ENCODE results near the gene RAB29. TPM values are rescaled to one million over a fixed set of nuclear protein-coding genes. Genes with fewer than 3 reads are reported as not detected.
A peak's percentile ranks its signal among the peaks of the same experiment; 100 is the strongest.

Gene RAB29
- total and polyA plus RNA-seq, 12 donors, result 5.6 to 23.1 (median 15.5) TPM

DNA sequence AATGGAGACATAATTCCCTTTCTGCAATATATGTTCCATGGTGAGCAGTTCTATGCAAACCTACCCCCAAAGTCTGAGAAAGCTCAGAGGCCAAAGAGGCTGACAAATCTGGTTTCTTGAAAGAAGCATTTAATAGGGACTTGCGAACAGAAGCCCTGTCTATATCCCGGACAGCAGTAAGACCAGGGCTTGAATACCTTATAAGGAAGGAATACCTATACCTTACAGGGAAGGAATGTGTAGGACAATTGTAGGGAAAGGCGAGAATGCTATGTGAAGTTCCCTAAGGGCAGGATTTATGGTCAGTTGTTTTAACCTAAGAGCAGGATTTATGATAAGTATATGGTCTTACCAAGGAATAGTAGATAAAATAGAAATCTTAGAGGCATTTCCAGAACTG, 42.7 kb upstream of the RAB29 start:
- Histone ChIP-seq H3K36me3 (no peaks in the 10 kb centered on the region), H3K27ac (no peak overlapping the region), H3K4me3 (no peak overlapping the region), H3K9me3 (peaks cover 0 to under 1% (median 0%) of the 10 kb centered on the region in 11 donors), H3K27me3 (peaks cover 0 to 8% (median 0%) of the 10 kb centered on the region in 7 donors), H3K4me1 (peaks cover 0 to 34% (median 8%) of the 10 kb centered on the region in 9 donors)
- TF ChIP-seq, protein P1, sequence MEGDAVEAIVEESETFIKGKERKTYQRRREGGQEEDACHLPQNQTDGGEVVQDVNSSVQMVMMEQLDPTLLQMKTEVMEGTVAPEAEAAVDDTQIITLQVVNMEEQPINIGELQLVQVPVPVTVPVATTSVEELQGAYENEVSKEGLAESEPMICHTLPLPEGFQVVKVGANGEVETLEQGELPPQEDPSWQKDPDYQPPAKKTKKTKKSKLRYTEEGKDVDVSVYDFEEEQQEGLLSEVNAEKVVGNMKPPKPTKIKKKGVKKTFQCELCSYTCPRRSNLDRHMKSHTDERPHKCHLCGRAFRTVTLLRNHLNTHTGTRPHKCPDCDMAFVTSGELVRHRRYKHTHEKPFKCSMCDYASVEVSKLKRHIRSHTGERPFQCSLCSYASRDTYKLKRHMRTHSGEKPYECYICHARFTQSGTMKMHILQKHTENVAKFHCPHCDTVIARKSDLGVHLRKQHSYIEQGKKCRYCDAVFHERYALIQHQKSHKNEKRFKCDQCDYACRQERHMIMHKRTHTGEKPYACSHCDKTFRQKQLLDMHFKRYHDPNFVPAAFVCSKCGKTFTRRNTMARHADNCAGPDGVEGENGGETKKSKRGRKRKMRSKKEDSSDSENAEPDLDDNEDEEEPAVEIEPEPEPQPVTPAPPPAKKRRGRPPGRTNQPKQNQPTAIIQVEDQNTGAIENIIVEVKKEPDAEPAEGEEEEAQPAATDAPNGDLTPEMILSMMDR (IDR thresholded peaks at IDR 0.05), result no peak
- DNase-seq (no peak), ATAC-seq (no peak)
- WGBS, 2 donors, result 95 to 96% methylated on average over 3 of the region's 3 CpGs
- intact Hi-C loops (cut with DNase I), result no loop called here

DNA sequence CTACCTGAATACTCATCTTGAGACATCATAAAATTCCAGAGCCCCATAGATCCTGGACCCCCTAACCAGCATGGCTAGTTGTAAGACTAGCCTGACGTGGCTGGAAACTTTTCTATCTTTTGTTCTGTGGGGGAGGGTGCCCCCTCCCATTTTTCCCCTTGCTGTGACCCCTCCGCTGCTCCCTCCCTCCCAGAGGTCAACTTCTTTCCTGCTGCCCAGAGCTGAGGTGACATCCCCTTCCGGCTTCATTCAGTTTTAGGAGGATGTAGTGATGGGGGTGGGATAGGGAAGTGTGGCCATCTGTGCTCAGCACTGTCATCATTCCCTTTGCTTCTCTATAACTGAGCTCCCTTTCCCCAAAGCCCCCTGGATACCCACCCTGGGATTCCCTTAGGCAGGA, 42.1 kb upstream of the RAB29 start:
- Histone ChIP-seq H3K4me1 (peaks cover 0 to 34% (median 10%) of the 10 kb centered on the region in 9 donors), H3K4me3 (no peak overlapping the region), H3K27me3 (peaks cover 0 to 8% (median 0%) of the 10 kb centered on the region in 7 donors), H3K9me3 (no peaks in the 10 kb centered on the region), H3K36me3 (no peaks in the 10 kb centered on the region), H3K27ac (no peak overlapping the region)
- ATAC-seq, result no peak
- no peak for DNase-seq
- intact Hi-C loops (cut with DNase I), result no loop called here
- TF ChIP-seq, protein P1 (IDR thresholded peaks at IDR 0.05), result no peak
- WGBS, 2 donors, result 65 to 71% methylated on average over 3 of the region's 3 CpGs

DNA sequence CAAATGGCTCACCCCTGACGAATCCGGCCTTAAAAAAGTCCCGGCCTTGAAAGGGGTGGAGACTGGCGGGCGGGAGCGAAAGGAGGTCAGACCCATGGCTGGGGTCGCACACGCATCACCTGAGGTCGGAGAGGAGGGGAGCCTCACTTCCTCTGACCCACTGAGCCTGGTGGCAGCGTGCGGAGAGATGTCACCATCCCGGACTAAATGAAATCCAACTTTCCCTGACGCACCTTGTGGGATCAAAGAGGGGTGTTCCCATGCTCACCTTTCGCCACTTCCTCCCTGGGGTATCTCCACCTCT, 38.4 kb upstream of the RAB29 start:
- peak in 5 of 8 donors; percentile 1 to 14 (median 4) for ATAC-seq
- peaks cover 0 to 67% (median 38%) of the 10 kb centered on the region in 9 donors for H3K4me1 ChIP-seq
- H3K9me3 ChIP-seq, result no peaks in the 10 kb centered on the region
- H3K27me3 ChIP-seq, result peaks cover 0 to 8% (median 0%) of the 10 kb centered on the region in 7 donors
- no peak for DNase-seq
- peak overlapping the region; percentile 65 to 93 (median 77) for H3K4me3 ChIP-seq
- intact Hi-C loops (cut with DNase I), result loop anchor here in 5 of 10 donors (2.0 to 5.0 kb wide), 3 partner anchors 65 to 104 kb away; no protein-coding TSS in a partner anchor
- TF ChIP-seq, protein P1 (IDR thresholded peaks at IDR 0.05), result no peak
- WGBS, 2 donors, result 2 to 3% methylated on average over 14 of the region's 14 CpGs
- peaks cover 0 to 21% (median 11%) of the 10 kb centered on the region in 9 donors for H3K36me3 ChIP-seq
- peak overlapping the region; percentile 54 to 95 (median 92) for H3K27ac ChIP-seq

DNA sequence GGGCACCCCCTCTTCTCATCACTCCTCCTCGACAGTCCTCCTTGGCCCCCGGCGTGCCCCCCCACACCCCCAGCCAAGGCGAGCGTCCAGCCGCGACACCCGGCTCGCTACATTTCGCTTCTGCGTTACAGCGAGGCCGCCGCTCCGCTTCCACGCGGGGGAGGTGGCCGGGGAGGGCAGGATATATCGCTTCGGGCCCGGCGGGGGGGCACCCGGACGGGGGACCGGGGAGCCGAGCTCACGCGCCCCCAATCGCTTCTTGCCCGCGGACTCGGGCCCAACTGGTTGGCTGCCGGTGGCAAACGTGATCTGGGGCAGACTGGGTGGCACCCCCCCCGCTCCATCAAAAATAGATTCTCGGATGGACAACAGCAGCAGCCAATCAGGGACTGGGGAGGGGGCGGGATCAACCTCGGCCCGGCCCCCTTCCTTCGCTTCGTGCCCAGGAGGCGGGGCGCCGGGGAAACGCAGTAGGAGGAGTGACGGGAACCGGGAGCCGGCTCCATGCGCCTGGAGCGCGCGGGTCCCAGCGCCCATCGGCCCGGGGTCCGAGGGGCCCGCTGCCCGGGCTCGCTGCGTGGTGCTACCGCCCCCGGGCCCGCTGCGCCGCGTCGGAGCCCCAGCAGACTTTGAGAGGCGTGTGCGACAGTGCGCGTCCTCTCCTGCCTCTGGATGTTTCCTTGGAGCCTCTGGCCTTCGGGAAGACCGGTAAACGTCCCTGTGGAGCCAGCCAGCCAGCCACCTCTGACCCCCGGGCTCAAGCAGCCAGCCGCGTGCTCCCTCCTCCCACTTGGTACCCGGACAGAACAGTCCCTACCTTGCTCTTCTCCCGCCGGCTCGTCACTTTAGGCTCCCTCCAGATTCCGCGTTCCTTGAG, 37.8 kb upstream of the RAB29 start, which contains the start of gene SLC41A1:
TSS of gene SLC41A1 (minus strand) at position 321 of the 877 bp plus-strand sequence. CDS start 2,757 bp downstream, outside the sequence.
- WGBS, 2 donors, result 1% methylated on average over 82 to 83 of the region's 83 CpGs
- ATAC-seq, result peak; percentile 88 to 95 (median 92)

More for the DNA sequence above, 37.8 kb upstream of the RAB29 start, which contains the start of gene SLC41A1:
- intact Hi-C loops (cut with DNase I), result loop anchor here in 5 of 10 donors (2.0 to 5.0 kb wide), 3 partner anchors 64 to 104 kb away; no protein-coding TSS in a partner anchor
- Histone ChIP-seq H3K27ac (peak within 1 kb of the TSS; percentile 69 to 95 (median 92)), H3K9me3 (no peaks in the 10 kb centered on the region), H3K4me3 (peak within 1 kb of the TSS; percentile 65 to 93 (median 77)), H3K4me1 (peaks cover 0 to 73% (median 38%) of the 10 kb centered on the region in 9 donors), H3K36me3 (peaks cover 0 to 27% (median 11%) of the 10 kb centered on the region in 9 donors), H3K27me3 (peaks cover 0 to 8% (median 0%) of the 10 kb centered on the region in 7 donors)
- DNase-seq, result peak; percentile 91 to 94
- TF ChIP-seq, protein P1 (IDR thresholded peaks at IDR 0.05), result no peak

Measured in heart right ventricle (tissue), 16 donors.